Measurements from ENCODE around the gene SKI. TPM values are rescaled to one million over a fixed set of nuclear protein-coding genes. Genes with fewer than 3 reads are reported as not detected.

Gene SKI
- total and polyA plus RNA-seq, 8 donors = 55.8 to 89.0 (median 73.9) TPM

GRCh38 chr1:2271841-2272655, 43.9 kb downstream of the SKI start:
- Histone ChIP-seq H3K27me3 (no peaks in the 10 kb centered on the region), H3K4me3 (no peak overlapping the region), H3K4me1 (peaks cover 77 to 98% of the 10 kb centered on the region in 2 donors), H3K27ac (no peak overlapping the region), H3K9me3 (no peaks in the 10 kb centered on the region), H3K36me3 (no peaks in the 10 kb centered on the region)
- peak in 1 of 4 donors; percentile 66 for DNase-seq
- ATAC-seq = no peak
- TF ChIP-seq CTCF (IDR thresholded peaks at IDR 0.05) = no peak
- intact Hi-C loops (cut with DNase I) = no loop called here

GRCh38 chr1:2272686-2273400, 44.7 kb downstream of the SKI start:
- DNase-seq (no peak), ATAC-seq (no peak)
- Histone ChIP-seq H3K9me3 (no peaks in the 10 kb centered on the region), H3K27ac (no peak overlapping the region), H3K4me3 (no peak overlapping the region), H3K27me3 (no peaks in the 10 kb centered on the region), H3K36me3 (peaks cover 0 to 4% of the 10 kb centered on the region in 2 donors), H3K4me1 (peaks cover 77 to 98% of the 10 kb centered on the region in 2 donors)
- no peak for TF ChIP-seq CTCF (IDR thresholded peaks at IDR 0.05)
- intact Hi-C loops (cut with DNase I) = no loop called here

- peak in 1 of 4 donors; percentile 75 for DNase-seq
- TF ChIP-seq CTCF (IDR thresholded peaks at IDR 0.05) = no peak
- Histone ChIP-seq H3K36me3 (peaks cover 0 to 4% of the 10 kb centered on the region in 2 donors), H3K4me3 (no peak overlapping the region), H3K27me3 (no peaks in the 10 kb centered on the region), H3K4me1 (peaks cover 81 to 98% of the 10 kb centered on the region in 2 donors), H3K27ac (no peak overlapping the region), H3K9me3 (no peaks in the 10 kb centered on the region)
- intact Hi-C loops (cut with DNase I) = no loop called here
- ATAC-seq = no peak
Observed at GRCh38 chr1:2273401-2274090, 45.4 kb downstream of the SKI start.

GRCh38 chr1:2274231-2274928, 46.3 kb downstream of the SKI start:
- intact Hi-C loops (cut with DNase I) = no loop called here

More at GRCh38 chr1:2274231-2274928, 46.3 kb downstream of the SKI start:
- DNase-seq (peak in 1 of 4 donors; percentile 72), ATAC-seq (no peak)
- peaks cover 0 to 4% of the 10 kb centered on the region in 2 donors for H3K36me3 ChIP-seq
- no peaks in the 10 kb centered on the region for H3K27me3 ChIP-seq
- peaks cover 89 to 98% of the 10 kb centered on the region in 2 donors for H3K4me1 ChIP-seq
- no peak for TF ChIP-seq CTCF (IDR thresholded peaks at IDR 0.05)
- no peaks in the 10 kb centered on the region for H3K9me3 ChIP-seq
- H3K4me3 ChIP-seq = no peak overlapping the region
- H3K27ac ChIP-seq = peak overlapping the region; percentile 77 to 83
